GM12878 (cell line): ENCODE results near the gene ADCY6. TPM values are rescaled to one million over a fixed set of nuclear protein-coding genes. Genes with fewer than 3 reads are reported as not detected.
A peak's percentile ranks its signal among the peaks of the same experiment; 100 is the strongest.

ENCODE experiments used
- ASH2L ChIP-seq: fragments of 300-600, 200-600 bp; sonication (generic); IDR thresholded peaks from 2 replicates; pipeline ENCODE4 v1.6.1; 2017; ENCODE audit warnings: low read depth, mild to moderate bottlenecking, borderline replicate concordance
- ATF2 ChIP-seq: IDR thresholded peaks from 2 replicates; pipeline ENCODE4 v1.6.1; 2012; ENCODE audit warnings: low read length, inconsistent platforms
- CBX3 ChIP-seq: fragments of 200-600 bp; sonication (generic); IDR thresholded peaks from 2 replicates; pipeline ENCODE4 v1.6.1; 2016; ENCODE audit warnings: low read depth, borderline replicate concordance
- CBX5 ChIP-seq: sonication (generic); IDR thresholded peaks from 2 replicates; pipeline ENCODE4 v1.6.1; 2016; ENCODE audit warnings: low read depth, moderate library complexity, mild to moderate bottlenecking, inconsistent platforms
- CHD1 ChIP-seq: IDR thresholded peaks from 2 replicates; pipeline ENCODE4 v1.6.1; 2012; ENCODE audit warnings: low read depth, low read length, improper control_type of control experiment
- HDGF ChIP-seq: fragments of 450-650 bp; IDR thresholded peaks from 2 replicates; pipeline ENCODE4 v1.6.1; 2016; ENCODE audit warnings: antibody characterized with exemption
- IKZF1 ChIP-seq: fragments of 450-650 bp; conservative IDR thresholded peaks from 2 replicates; pipeline ENCODE4 v1.6.1; 2017; ENCODE audit warnings: antibody characterized with exemption, mild to moderate bottlenecking
- MXI1 ChIP-seq: fragments of 150-350 bp; IDR thresholded peaks from 2 replicates; pipeline ENCODE4 v1.6.1; 2011; ENCODE audit warnings: low read depth, mild to moderate bottlenecking, inconsistent platforms, low read length, improper control_type of control experiment
- NFXL1 ChIP-seq: fragments of 450-650 bp; IDR thresholded peaks from 2 replicates; pipeline ENCODE4 v1.6.1; 2017; ENCODE audit warnings: antibody characterized with exemption, mild to moderate bottlenecking, borderline replicate concordance
- POLR2A ChIP-seq: IDR thresholded peaks from 2 replicates; pipeline ENCODE4 v1.6.1; 2011; ENCODE audit warnings: low read depth, mild to moderate bottlenecking, low read length
- POLR2AphosphoS2 ChIP-seq: IDR thresholded peaks from 2 replicates; pipeline ENCODE4 v1.6.1; 2011; ENCODE audit warnings: low read depth, mild to moderate bottlenecking, low read length, improper control_type of control experiment, moderate library complexity
- RFX5 ChIP-seq: IDR thresholded peaks from 2 replicates; pipeline ENCODE4 v1.6.1; 2011; ENCODE audit warnings: low read depth, low read length, improper control_type of control experiment
- SREBF2 ChIP-seq: IDR thresholded peaks from 2 replicates; pipeline ENCODE4 v1.6.1; 2012; ENCODE audit warnings: mild to moderate bottlenecking, low read length
- TCF12 ChIP-seq: IDR thresholded peaks from 2 replicates; pipeline ENCODE4 v1.6.1; 2011; ENCODE audit warnings: low read depth, mild to moderate bottlenecking, low read length
- TCF3 ChIP-seq: IDR thresholded peaks from 2 replicates; pipeline ENCODE4 v1.6.1; 2012; ENCODE audit warnings: low read depth, mild to moderate bottlenecking, low read length, borderline replicate concordance; ENCODE audit not compliant: insufficient read depth
- ZNF217 ChIP-seq: fragments of 450-650 bp; IDR thresholded peaks from 2 replicates; pipeline ENCODE4 v1.6.1; 2017; ENCODE audit warnings: antibody characterized with exemption, mild to moderate bottlenecking
- ZNF24 ChIP-seq: fragments of 450-650 bp; IDR thresholded peaks from 2 replicates; pipeline ENCODE4 v1.6.1; 2017; ENCODE audit warnings: antibody characterized with exemption, mild to moderate bottlenecking
- polyA plus RNA-seq, 11 experiments: library from polyadenylated mRNA; depleted of rRNA in 4 of 11; unstranded in 6 of 11; stranded (reverse) in 5 of 11; fragments of >200 nt; fragmentation: Nextera tagmentation in 4 of 11; fragmentation: Illumina TruSeq in 1 of 11; extraction: Ambion mirVana in 4 of 11; extraction: Trizol in 1 of 11; gene quantifications; 1 replicate in 1 of 11; 2 replicates in 10 of 11; pipeline versions ENCODE4 v1.2.1 to v1.2.3, GENCODE V29; 2011 to 2016; ENCODE audit warnings: inconsistent platforms in 2 of 11, missing spikeins in 2 of 11, low read depth in 1 of 11
- total RNA-seq, 4 experiments: library from RNA; depleted of rRNA in 3 of 4; stranded (reverse); fragments of >200 nt in 3 of 4; fragmentation: Illumina TruSeq in 1 of 4; extraction: Trizol in 1 of 4; gene quantifications; 2 replicates each; pipeline versions ENCODE4 v1.2.1 to v1.2.3, GENCODE V29; 2013 to 2021
- TF ChIP-seq, protein P1 (sequence below): IDR thresholded peaks from 2 replicates; pipeline ENCODE4 v1.6.1; 2012; ENCODE audit warnings: low read depth, low read length, improper control_type of control experiment

The ADCY6 gene
- total and polyA plus RNA-seq, 10 of the 15 experiments (the other 5 are each of a cell fraction or from before 2014, with no cell fraction given) = 0.03 to 2.0 (median 0.14) TPM; not detected in 1

- no peak for TF ChIP-seq CBX3
- no peak for TF ChIP-seq MXI1
- no peak for TF ChIP-seq ATF2
- no peak for TF ChIP-seq ZNF24
- no peak for TF ChIP-seq CHD1
- TF ChIP-seq POLR2A = no peak; the same call in 1 of the 2 replicates
- no peak for TF ChIP-seq POLR2AphosphoS2
- TF ChIP-seq ZNF217 = no peak
- no peak for TF ChIP-seq SREBF2
- TF ChIP-seq TCF3 = no peak
- peak; percentile 80 for TF ChIP-seq HDGF
- no peak for TF ChIP-seq CBX5
- no peak for TF ChIP-seq ASH2L
- TF ChIP-seq, protein P1, sequence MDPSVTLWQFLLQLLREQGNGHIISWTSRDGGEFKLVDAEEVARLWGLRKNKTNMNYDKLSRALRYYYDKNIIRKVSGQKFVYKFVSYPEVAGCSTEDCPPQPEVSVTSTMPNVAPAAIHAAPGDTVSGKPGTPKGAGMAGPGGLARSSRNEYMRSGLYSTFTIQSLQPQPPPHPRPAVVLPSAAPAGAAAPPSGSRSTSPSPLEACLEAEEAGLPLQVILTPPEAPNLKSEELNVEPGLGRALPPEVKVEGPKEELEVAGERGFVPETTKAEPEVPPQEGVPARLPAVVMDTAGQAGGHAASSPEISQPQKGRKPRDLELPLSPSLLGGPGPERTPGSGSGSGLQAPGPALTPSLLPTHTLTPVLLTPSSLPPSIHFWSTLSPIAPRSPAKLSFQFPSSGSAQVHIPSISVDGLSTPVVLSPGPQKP = no peak
- no peak for TF ChIP-seq RFX5
- TF ChIP-seq NFXL1 = peak; percentile 24; the same call in 1 of the 2 replicates
- peak; percentile 46 for TF ChIP-seq IKZF1
- no peak for TF ChIP-seq TCF12
Observed at GRCh38 chr12:48817873-48818830, 29.3 kb upstream of the ADCY6 start, which contains the start of gene CACNB3 (continued).
